Measurements from ENCODE around the gene EMID1.

Gene EMID1

DNA sequence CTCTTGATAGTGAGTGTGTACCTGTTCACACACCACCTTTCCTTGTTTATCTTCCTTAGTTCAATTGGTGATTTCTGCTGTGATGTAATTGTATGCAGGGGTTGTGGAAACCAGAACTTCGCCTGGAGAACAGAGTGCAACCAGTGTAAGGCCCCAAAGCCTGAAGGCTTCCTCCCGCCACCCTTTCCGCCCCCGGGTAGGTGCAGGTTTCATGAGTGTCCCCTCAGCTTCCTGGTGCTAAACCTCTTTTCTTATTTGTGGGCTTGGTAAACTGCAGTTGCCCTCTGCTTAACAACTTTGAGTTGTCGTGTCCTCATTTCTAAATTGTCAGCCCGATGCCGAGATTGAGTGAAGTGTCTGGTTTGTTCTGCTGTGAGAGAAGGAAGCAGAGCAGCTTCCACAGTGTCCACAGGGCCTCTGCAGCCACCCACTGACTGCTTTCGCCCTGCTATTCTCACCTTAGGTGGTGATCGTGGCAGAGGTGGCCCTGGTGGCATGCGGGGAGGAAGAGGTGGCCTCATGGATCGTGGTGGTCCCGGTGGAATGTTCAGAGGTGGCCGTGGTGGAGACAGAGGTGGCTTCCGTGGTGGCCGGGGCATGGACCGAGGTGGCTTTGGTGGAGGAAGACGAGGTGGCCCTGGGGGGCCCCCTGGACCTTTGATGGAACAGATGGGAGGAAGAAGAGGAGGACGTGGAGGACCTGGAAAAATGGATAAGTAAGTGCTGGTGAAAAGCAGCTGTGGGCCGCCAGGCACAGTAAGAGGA, 93.6 kb downstream of the EMID1 start:
- DNase-seq (ENCODE audit: low read depth): no peak
- H3K4me3 ChIP-seq (ENCODE audit: low read length): no peak overlapping the region
- no peak for TF ChIP-seq CTCF (conservative IDR thresholded peaks at IDR 0.05; ENCODE audit: low read length)

GRCh38 chr22:29300467-29300806, 94.7 kb downstream of the EMID1 start:
- H3K4me3 ChIP-seq (ENCODE audit: low read length): no peak overlapping the region
- DNase-seq (ENCODE audit: low read depth): no peak
- no peak for TF ChIP-seq CTCF (conservative IDR thresholded peaks at IDR 0.05; ENCODE audit: low read length)

DNA sequence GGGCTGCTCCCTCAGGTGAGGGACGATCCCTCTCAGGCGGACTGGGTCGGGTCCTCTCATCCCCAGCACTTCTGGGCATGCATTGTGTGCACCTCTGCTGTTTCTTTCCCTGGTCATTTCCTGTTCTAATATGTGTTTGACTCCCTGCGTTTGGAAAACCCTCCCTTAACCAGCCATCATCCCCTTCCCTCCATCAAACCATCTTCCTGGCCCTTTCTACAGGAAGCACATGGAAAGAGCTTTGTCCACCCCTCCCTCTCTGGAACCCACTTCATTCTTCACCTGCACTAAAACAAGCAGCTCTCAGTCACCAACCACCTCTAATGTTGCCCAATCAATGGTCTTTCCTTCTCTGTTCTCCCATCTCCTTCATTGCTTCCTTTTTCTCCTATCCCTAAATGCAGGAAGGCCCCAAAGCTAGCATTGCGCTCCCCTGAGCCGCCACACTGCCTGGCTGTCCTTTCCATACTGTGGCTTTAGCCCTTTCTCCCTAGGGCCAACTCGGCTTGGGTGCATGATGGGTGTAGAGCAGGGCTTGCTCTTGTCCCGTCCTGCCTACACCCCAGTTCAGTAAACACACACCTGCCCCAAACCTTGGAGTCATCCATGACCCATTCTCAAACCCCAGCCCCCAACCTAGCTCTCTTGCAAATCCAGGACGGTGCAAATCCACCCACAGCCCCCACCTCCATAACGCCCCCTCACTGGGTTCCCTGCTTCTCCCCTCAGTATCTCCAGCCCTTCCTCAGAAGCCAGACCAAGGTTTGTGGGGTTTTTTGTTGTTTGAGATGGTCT, 95.3 kb downstream of the EMID1 start:
- H3K4me3 ChIP-seq (ENCODE audit: low read length): no peak overlapping the region
- DNase-seq (ENCODE audit: low read depth): no peak
- TF ChIP-seq CTCF (conservative IDR thresholded peaks at IDR 0.05; ENCODE audit: low read length): no peak

GRCh38 chr22:29301716-29302401, 96.2 kb downstream of the EMID1 start:
- DNase-seq (ENCODE audit: low read depth): no peak
- TF ChIP-seq CTCF (conservative IDR thresholded peaks at IDR 0.05; ENCODE audit: low read length): no peak
- H3K4me3 ChIP-seq (ENCODE audit: low read length): no peak overlapping the region

DNA sequence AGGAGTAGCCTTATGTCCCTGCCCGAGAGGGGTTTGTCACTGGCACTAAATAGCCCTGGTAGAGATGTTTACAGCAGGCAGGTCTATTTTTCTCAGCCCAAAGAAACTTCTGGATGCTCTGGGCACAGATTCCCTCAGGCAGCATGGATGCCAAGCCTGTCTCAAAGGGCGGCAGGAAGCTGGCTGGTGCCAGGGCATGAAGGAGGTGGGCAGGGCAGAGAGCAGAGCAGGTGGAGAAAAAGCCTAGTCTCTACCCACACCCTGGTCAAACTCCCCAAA, 96.6 kb downstream of the EMID1 start:
- no peak for TF ChIP-seq CTCF (conservative IDR thresholded peaks at IDR 0.05; ENCODE audit: low read length)
- DNase-seq (ENCODE audit: low read depth): no peak
- H3K4me3 ChIP-seq (ENCODE audit: low read length): no peak overlapping the region

GRCh38 chr22:29302681-29303465, 97.2 kb downstream of the EMID1 start:
- TF ChIP-seq CTCF (conservative IDR thresholded peaks at IDR 0.05; ENCODE audit: low read length): no peak
- no peak overlapping the region for H3K4me3 ChIP-seq (ENCODE audit: low read length)
- no peak for DNase-seq (ENCODE audit: low read depth)

Measured in AG10803 (cell line).